ENCODE measurements around the gene BICD1. TPM values are rescaled to one million over a fixed set of nuclear protein-coding genes. Genes with fewer than 3 reads are reported as not detected.

The BICD1 gene
- polyA plus RNA-seq, 2 donors, result 1.7 to 2.0 TPM

GRCh38 chr12:32240831-32241230 is 134.2 kb downstream of the BICD1 start:
- 68 to 90% methylated on average over 4 of the region's 4 CpGs for WGBS, 2 donors

GRCh38 chr12:32242641-32243040 is 136.0 kb downstream of the BICD1 start:
- Histone ChIP-seq H3K27me3 (ENCODE audit: control insufficient read depth in 1 of 2, insufficient read depth in 2 of 2, low read length in 2 of 2) (no peaks in the 10 kb centered on the region), H3K27ac (ENCODE audit: low read depth in 2 of 2, low read length in 1 of 2) (no peak overlapping the region), H3K9me3 (ENCODE audit: control insufficient read depth in 2 of 2, insufficient read depth in 1 of 2, low read depth in 1 of 2, low read length in 1 of 2) (no peaks in the 10 kb centered on the region), H3K4me1 (ENCODE audit: control insufficient read depth in 2 of 2, insufficient read depth in 2 of 2, low read length in 1 of 2) (no peaks in the 10 kb centered on the region), H3K4me3 (ENCODE audit: low read depth in 1 of 2, low read length in 2 of 2) (no peak overlapping the region), H3K36me3 (ENCODE audit: control insufficient read depth in 2 of 2, insufficient read depth in 2 of 2, low read length in 1 of 2) (no peaks in the 10 kb centered on the region)
- WGBS, 2 donors, result 81 to 83% methylated on average over 2 of the region's 2 CpGs

More at GRCh38 chr12:32240831-32241230, 134.2 kb downstream of the BICD1 start:
- no peaks in the 10 kb centered on the region for H3K9me3 ChIP-seq (ENCODE audit: control insufficient read depth in 2 of 2, insufficient read depth in 1 of 2, low read depth in 1 of 2, low read length in 1 of 2)
- H3K4me1 ChIP-seq (ENCODE audit: control insufficient read depth in 2 of 2, insufficient read depth in 2 of 2, low read length in 1 of 2), result no peaks in the 10 kb centered on the region
- no peak overlapping the region for H3K27ac ChIP-seq (ENCODE audit: low read depth in 2 of 2, low read length in 1 of 2)
- H3K4me3 ChIP-seq (ENCODE audit: low read depth in 1 of 2, low read length in 2 of 2), result no peak overlapping the region
- no peaks in the 10 kb centered on the region for H3K27me3 ChIP-seq (ENCODE audit: control insufficient read depth in 1 of 2, insufficient read depth in 2 of 2, low read length in 2 of 2)
- no peaks in the 10 kb centered on the region for H3K36me3 ChIP-seq (ENCODE audit: control insufficient read depth in 2 of 2, insufficient read depth in 2 of 2, low read length in 1 of 2)

- Histone ChIP-seq H3K4me1 (ENCODE audit: control insufficient read depth in 2 of 2, insufficient read depth in 2 of 2, low read length in 1 of 2) (no peaks in the 10 kb centered on the region), H3K36me3 (ENCODE audit: control insufficient read depth in 2 of 2, insufficient read depth in 2 of 2, low read length in 1 of 2) (no peaks in the 10 kb centered on the region), H3K4me3 (ENCODE audit: low read depth in 1 of 2, low read length in 2 of 2) (no peak overlapping the region), H3K9me3 (ENCODE audit: control insufficient read depth in 2 of 2, insufficient read depth in 1 of 2, low read depth in 1 of 2, low read length in 1 of 2) (no peaks in the 10 kb centered on the region), H3K27me3 (ENCODE audit: control insufficient read depth in 1 of 2, insufficient read depth in 2 of 2, low read length in 2 of 2) (no peaks in the 10 kb centered on the region), H3K27ac (ENCODE audit: low read depth in 2 of 2, low read length in 1 of 2) (no peak overlapping the region)
- WGBS, 2 donors, result 88 to 90% methylated on average over 5 of the region's 5 CpGs
Measured at GRCh38 chr12:32248441-32249140, 141.9 kb downstream of the BICD1 start.

GRCh38 chr12:32249777-32250176 is 143.1 kb downstream of the BICD1 start:
- 28 to 34% methylated on average over 2 of the region's 2 CpGs for WGBS, 2 donors
- Histone ChIP-seq H3K9me3 (ENCODE audit: control insufficient read depth in 2 of 2, insufficient read depth in 1 of 2, low read depth in 1 of 2, low read length in 1 of 2) (no peaks in the 10 kb centered on the region), H3K4me3 (ENCODE audit: low read depth in 1 of 2, low read length in 2 of 2) (no peak overlapping the region)

GRCh38 chr12:32252199-32253073 is 145.8 kb downstream of the BICD1 start:
- no peaks in the 10 kb centered on the region for H3K36me3 ChIP-seq (ENCODE audit: control insufficient read depth in 2 of 2, insufficient read depth in 2 of 2, low read length in 1 of 2)
- H3K27ac ChIP-seq (ENCODE audit: low read depth in 2 of 2, low read length in 1 of 2), result no peak overlapping the region
- no peak overlapping the region for H3K4me3 ChIP-seq (ENCODE audit: low read depth in 1 of 2, low read length in 2 of 2)
- no peaks in the 10 kb centered on the region for H3K4me1 ChIP-seq (ENCODE audit: control insufficient read depth in 2 of 2, insufficient read depth in 2 of 2, low read length in 1 of 2)
- WGBS, 2 donors, result 91 to 92% methylated on average over 13 of the region's 13 CpGs
- no peaks in the 10 kb centered on the region for H3K9me3 ChIP-seq (ENCODE audit: control insufficient read depth in 2 of 2, insufficient read depth in 1 of 2, low read depth in 1 of 2, low read length in 1 of 2)
- H3K27me3 ChIP-seq (ENCODE audit: control insufficient read depth in 1 of 2, insufficient read depth in 2 of 2, low read length in 2 of 2), result no peaks in the 10 kb centered on the region

More at GRCh38 chr12:32249777-32250176, 143.1 kb downstream of the BICD1 start:
- Histone ChIP-seq H3K36me3 (ENCODE audit: control insufficient read depth in 2 of 2, insufficient read depth in 2 of 2, low read length in 1 of 2) (no peaks in the 10 kb centered on the region), H3K27ac (ENCODE audit: low read depth in 2 of 2, low read length in 1 of 2) (no peak overlapping the region), H3K4me1 (ENCODE audit: control insufficient read depth in 2 of 2, insufficient read depth in 2 of 2, low read length in 1 of 2) (no peaks in the 10 kb centered on the region), H3K27me3 (ENCODE audit: control insufficient read depth in 1 of 2, insufficient read depth in 2 of 2, low read length in 2 of 2) (no peaks in the 10 kb centered on the region)

GRCh38 chr12:32253154-32253790 is 146.6 kb downstream of the BICD1 start:
- 74 to 79% methylated on average over 3 of the region's 3 CpGs for WGBS, 2 donors

GRCh38 chr12:32254260-32254956 is 147.8 kb downstream of the BICD1 start:
- WGBS, 2 donors, result 94 to 95% methylated on average over 6 of the region's 6 CpGs
- no peaks in the 10 kb centered on the region for H3K36me3 ChIP-seq (ENCODE audit: control insufficient read depth in 2 of 2, insufficient read depth in 2 of 2, low read length in 1 of 2)
- no peak overlapping the region for H3K27ac ChIP-seq (ENCODE audit: low read depth in 2 of 2, low read length in 1 of 2)

More at GRCh38 chr12:32253154-32253790, 146.6 kb downstream of the BICD1 start:
- Histone ChIP-seq H3K4me3 (ENCODE audit: low read depth in 1 of 2, low read length in 2 of 2) (no peak overlapping the region), H3K27me3 (ENCODE audit: control insufficient read depth in 1 of 2, insufficient read depth in 2 of 2, low read length in 2 of 2) (no peaks in the 10 kb centered on the region), H3K9me3 (ENCODE audit: control insufficient read depth in 2 of 2, insufficient read depth in 1 of 2, low read depth in 1 of 2, low read length in 1 of 2) (no peaks in the 10 kb centered on the region), H3K4me1 (ENCODE audit: control insufficient read depth in 2 of 2, insufficient read depth in 2 of 2, low read length in 1 of 2) (no peaks in the 10 kb centered on the region), H3K27ac (ENCODE audit: low read depth in 2 of 2, low read length in 1 of 2) (no peak overlapping the region), H3K36me3 (ENCODE audit: control insufficient read depth in 2 of 2, insufficient read depth in 2 of 2, low read length in 1 of 2) (no peaks in the 10 kb centered on the region)

GRCh38 chr12:32255588-32255987 is 148.9 kb downstream of the BICD1 start:
- Histone ChIP-seq H3K27ac (ENCODE audit: low read depth in 2 of 2, low read length in 1 of 2) (no peak overlapping the region), H3K27me3 (ENCODE audit: control insufficient read depth in 1 of 2, insufficient read depth in 2 of 2, low read length in 2 of 2) (no peaks in the 10 kb centered on the region), H3K36me3 (ENCODE audit: control insufficient read depth in 2 of 2, insufficient read depth in 2 of 2, low read length in 1 of 2) (no peaks in the 10 kb centered on the region), H3K9me3 (ENCODE audit: control insufficient read depth in 2 of 2, insufficient read depth in 1 of 2, low read depth in 1 of 2, low read length in 1 of 2) (no peaks in the 10 kb centered on the region), H3K4me3 (ENCODE audit: low read depth in 1 of 2, low read length in 2 of 2) (no peak overlapping the region), H3K4me1 (ENCODE audit: control insufficient read depth in 2 of 2, insufficient read depth in 2 of 2, low read length in 1 of 2) (no peaks in the 10 kb centered on the region)
- WGBS, 2 donors, result 98% methylated on average over 4 of the region's 4 CpGs

More at GRCh38 chr12:32254260-32254956, 147.8 kb downstream of the BICD1 start:
- Histone ChIP-seq H3K4me3 (ENCODE audit: low read depth in 1 of 2, low read length in 2 of 2) (no peak overlapping the region), H3K27me3 (ENCODE audit: control insufficient read depth in 1 of 2, insufficient read depth in 2 of 2, low read length in 2 of 2) (no peaks in the 10 kb centered on the region), H3K4me1 (ENCODE audit: control insufficient read depth in 2 of 2, insufficient read depth in 2 of 2, low read length in 1 of 2) (no peaks in the 10 kb centered on the region), H3K9me3 (ENCODE audit: control insufficient read depth in 2 of 2, insufficient read depth in 1 of 2, low read depth in 1 of 2, low read length in 1 of 2) (no peaks in the 10 kb centered on the region)
